PC-3 (cell line): Measurements from ENCODE around the gene HELLS.
"Not testable (repeated sequence)": the region's sequence is repeated elsewhere in the genome, so short reads cannot be mapped to it uniquely, and the experiment has no call there.

Experiments used
- EZH2 ChIP-seq: fragments of 300-600 bp; sonication (generic); IDR thresholded peaks from one replicate; pipeline ENCODE4 v1.6.1; 2017; ENCODE audit warnings: antibody characterized with exemption, mild to moderate bottlenecking, low read length; ENCODE audit not compliant: unreplicated experiment
- EZH2phosphoT487 ChIP-seq: fragments of 300-600 bp; sonication (generic); IDR thresholded peaks from 2 replicates; pipeline ENCODE4 v1.6.1; 2018; ENCODE audit warnings: mild to moderate bottlenecking, antibody characterized with exemption, low read length, borderline replicate concordance
- TF ChIP-seq, protein P1 (sequence below): fragments of 300-600 bp; sonication (generic); conservative IDR thresholded peaks from 2 replicates; pipeline ENCODE4 v1.5.1; 2017; ENCODE audit warnings: antibody characterized with exemption, low read depth, mild to moderate bottlenecking, low read length

GRCh38 chr10:94567714-94568307, 22.2 kb downstream of the HELLS start:
- TF ChIP-seq, protein P1, sequence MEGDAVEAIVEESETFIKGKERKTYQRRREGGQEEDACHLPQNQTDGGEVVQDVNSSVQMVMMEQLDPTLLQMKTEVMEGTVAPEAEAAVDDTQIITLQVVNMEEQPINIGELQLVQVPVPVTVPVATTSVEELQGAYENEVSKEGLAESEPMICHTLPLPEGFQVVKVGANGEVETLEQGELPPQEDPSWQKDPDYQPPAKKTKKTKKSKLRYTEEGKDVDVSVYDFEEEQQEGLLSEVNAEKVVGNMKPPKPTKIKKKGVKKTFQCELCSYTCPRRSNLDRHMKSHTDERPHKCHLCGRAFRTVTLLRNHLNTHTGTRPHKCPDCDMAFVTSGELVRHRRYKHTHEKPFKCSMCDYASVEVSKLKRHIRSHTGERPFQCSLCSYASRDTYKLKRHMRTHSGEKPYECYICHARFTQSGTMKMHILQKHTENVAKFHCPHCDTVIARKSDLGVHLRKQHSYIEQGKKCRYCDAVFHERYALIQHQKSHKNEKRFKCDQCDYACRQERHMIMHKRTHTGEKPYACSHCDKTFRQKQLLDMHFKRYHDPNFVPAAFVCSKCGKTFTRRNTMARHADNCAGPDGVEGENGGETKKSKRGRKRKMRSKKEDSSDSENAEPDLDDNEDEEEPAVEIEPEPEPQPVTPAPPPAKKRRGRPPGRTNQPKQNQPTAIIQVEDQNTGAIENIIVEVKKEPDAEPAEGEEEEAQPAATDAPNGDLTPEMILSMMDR = not testable (repeated sequence)
- not testable (repeated sequence) for TF ChIP-seq EZH2, EZH2phosphoT487
